Stimulated activated CD8-positive, alpha-beta memory T cell treated with anti-CD3 and anti-CD28 coated beads, Interleukin-15, amount 100 ng/mL, for 4 hours (primary cell): Measurements from ENCODE around the gene RALGAPB.
"Not testable (repeated sequence)": the region's sequence is repeated elsewhere in the genome, so short reads cannot be mapped to it uniquely, and the experiment has no call there.

ENCODE experiments used
- DNase-seq, 2 donors: peaks; one replicate each; pipeline ENCODE4 v3.0.0-alpha.2; 2020; ENCODE audit warnings: low read depth in 2 of 2

Gene RALGAPB

GRCh38 chr20:38497246-38497935, 24.7 kb downstream of the RALGAPB start:
- DNase-seq, result no peak

DNA sequence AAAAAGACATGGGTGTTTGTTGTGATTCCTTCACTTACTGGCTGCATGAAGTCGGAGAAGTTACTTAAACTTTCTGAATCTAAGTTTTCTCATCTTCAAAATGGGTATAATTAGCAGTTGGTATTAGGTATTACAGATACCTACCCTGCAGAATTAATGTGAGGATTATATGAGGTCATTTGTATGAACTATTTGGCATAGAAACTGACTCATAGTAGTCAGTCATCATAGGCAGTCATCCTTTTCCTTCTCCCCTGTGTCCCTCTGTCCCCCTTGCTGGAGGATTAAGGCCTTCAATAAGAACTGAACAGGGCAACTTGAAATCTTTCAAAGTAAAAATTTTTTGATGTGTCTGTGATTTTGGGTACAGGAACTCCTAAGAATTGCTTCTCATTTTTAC, 26.3 kb downstream of the RALGAPB start:
- DNase-seq, result no peak

DNA sequence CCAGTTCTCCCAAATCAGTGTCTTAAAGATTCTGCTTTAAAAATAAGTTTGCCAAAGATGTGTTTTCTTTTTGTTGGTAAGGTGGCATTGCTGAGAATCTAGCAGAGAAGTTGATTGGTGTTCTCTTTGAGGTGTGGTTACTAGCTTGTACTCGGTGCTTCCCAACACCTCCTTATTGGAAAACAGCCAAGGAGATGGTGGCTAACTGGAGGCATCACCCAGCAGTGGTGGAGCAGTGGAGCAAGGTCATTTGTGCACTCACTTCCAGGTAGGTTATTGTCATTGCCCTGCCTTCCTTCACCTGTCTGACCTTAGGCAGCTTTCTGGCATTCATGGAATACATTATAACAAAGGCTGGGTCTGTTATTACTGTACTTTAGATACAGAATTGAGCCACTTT, 26.7 kb downstream of the RALGAPB start:
- no peak for DNase-seq

DNA sequence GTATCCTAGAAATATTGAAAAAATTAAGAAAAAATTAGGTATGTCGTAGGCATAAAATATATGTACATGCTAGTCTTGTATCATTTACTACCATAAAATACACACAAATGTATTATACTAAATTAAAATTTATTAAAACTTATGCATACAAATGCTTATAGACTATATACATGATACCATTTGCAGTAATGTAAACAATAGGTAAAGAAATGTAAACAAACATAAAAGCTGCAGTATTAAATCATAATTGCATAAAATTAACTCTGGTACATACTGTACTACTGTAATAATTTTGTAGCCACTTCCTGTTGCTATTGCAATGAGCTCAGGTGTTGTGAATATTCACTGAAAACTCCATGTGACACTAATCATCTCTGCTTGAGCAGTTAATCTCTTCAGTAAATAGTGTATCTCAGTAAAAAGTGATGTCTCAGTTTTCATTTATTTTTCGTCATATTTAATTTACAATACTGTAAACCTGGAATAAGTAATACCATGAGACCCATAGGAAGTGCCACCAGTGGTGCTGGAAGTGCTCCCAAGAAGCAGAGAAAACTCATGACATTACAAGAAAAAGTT, 29.3 kb downstream of the RALGAPB start:
- no peak for DNase-seq

DNA sequence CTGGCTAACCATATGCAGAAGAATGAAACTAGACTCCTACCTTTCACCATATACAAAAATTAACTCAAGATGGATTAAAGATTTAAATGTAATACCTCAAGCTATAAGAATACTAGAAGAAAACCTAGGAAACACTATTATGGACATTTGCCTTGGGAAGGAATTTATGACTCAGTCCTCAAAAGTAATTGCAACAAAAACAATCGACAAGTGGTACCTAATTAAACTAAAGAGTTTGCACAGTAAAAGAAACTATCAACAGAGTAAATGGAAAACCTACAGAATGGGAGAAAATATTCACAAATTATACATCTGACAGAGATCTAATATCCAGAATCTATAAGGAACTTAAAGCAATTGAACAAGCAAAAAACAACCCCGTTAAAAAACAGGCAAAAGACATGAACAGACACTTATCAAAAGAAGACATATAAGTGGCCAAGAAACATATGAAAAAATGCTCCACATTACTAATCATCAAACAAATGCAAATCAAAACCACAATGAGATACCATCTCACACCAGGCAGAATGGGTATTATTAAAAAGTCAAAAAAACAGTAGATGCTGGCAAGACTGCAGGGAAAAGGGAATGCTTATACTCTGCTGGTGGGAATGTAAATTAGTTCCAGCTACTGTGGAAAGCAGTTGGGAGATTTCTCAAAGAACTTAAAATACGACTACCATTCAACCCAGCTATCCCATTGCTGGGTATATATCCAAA, 31.9 kb downstream of the RALGAPB start:
- no peak for DNase-seq

DNA sequence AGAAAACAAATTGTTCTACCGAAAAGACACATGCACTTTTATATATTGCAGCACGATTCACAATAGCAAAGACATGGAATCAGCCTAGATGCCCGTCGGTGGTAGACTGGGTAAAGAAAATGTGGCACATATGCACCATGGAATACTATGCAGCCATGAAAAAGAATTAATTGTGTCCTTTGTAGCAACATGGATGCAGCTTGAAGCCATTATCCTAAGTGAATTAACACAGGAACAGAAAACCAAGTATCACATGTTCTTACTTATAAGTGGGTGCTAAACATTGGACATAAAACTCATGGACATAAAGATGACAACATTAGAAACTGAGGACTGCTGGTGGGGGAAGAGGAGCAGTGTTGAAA, 32.4 kb downstream of the RALGAPB start:
- DNase-seq, result no peak

DNA sequence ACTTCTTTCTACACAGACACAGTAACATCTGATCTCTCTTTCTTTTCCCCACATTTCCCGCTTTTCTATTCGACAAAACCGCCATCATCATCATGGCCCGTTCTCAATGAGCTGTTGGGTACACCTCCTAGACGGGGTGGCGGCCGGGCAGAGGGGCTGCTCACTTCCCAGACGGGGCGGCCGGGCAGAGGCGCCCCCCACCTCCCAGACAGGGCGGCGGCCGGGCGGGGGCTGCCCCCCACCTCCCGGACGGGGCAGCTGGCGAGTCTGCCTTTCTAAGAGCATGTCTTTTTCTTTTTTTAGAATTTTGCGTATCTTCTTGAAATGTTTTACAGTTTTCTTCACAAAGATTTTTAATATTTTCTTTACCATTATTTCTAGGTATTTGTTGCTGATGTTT, 39.1 kb downstream of the RALGAPB start:
- DNase-seq, result not testable (repeated sequence)

DNA sequence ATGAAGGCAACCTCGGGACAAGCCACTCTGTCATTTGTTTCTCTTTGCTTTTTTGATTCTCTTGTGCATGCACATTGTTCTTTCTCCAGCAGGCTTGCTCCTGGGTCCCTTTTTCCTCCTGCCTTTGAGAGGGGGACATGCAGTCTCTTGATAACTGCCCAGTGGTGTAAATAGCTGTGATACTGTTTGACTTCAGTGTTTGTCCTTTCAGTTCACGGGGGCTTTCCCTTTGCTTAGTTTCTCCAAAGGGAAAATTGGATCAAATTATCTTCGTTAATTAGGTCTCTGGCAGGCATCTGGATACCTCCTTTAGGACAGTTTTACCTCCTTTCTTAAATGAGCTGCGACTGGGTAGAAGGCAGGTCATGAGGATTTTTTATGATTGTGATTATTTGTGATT, 41.5 kb downstream of the RALGAPB start:
- DNase-seq, result no peak

GRCh38 chr20:38514947-38515346, 42.3 kb downstream of the RALGAPB start:
- DNase-seq, result no peak

- DNase-seq, result no peak
These were observed 43.0 kb downstream of the RALGAPB start for GRCh38 chr20:38515631-38516030.

- DNase-seq, result no peak
These were observed 46.8 kb downstream of the RALGAPB start for GRCh38 chr20:38519426-38519825.

DNA sequence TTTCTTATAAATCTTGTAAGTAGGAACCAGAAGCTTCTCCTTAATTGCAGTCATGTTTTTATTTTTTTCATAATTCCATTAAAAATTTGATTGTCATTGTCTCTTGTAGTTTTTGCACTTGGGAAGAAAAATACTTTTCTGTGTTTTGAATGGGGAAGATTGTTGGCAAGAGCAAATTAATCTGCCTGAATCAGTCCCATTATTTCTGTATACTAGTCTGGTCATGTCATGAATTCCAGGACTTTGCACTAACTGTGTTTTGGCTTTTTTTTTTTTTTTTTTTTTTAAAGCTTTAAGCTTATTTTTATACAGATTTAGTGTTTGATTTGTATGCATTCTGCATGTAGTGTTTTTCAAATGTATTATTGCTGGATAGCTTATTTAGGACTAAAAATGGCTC, 47.6 kb downstream of the RALGAPB start:
- no peak for DNase-seq

DNA sequence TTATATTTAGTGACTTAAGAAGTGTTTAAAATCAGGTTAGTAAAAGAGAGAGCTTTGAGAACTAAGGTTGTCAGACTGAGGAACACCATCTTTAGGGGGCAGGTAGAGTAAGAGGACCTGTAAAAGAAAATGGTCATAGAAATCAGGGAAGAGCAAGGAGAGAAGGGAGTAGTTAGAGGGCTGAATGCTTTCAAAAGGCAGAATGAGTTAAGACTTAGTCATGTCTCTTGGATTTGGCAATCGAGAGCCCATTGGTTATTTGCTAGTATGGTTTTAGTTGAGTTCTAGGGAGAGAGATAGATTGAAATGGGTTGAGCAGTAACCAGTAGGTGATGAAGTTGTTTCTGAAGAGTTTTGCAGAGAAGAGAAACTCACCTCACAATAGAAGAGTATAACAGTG, 51.1 kb downstream of the RALGAPB start:
- DNase-seq, result no peak

DNA sequence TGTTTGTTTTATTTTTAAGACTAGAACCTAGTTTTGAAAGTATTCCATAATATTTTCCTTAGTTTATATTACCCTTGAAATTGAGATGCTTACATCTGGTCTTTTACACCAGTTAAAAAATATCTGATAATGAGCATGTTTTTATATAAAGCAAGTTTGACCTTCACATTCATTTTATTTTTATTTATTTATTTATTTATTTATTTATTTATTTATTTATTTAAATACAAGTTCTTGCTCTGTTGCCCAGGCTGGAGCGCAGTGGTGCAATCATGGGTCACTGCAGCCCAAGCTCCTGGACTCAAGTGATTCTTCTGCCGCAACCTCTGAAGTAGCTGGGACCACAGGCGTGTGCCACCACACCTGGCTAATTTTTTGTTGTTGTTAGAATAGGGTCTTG, 55.5 kb downstream of the RALGAPB start:
- no peak for DNase-seq

DNA sequence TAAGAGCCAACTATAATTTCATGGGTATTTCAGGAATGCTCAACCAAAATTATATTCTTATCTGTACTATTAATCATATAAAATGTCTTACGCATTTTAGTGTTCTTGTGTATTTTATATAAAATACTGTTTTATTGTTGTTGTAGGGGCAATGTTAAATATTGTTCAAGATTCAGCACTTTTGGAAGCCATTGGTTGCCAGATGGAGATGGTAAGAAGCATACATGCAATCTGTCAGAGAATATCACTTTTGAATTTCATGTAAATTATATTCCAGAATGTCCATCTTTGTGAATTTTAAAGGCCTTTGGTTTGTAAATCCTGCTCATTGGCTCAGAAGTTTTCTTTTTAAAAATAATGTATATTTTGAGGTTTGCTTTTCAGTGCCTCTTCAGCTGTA, 58.4 kb downstream of the RALGAPB start:
- no peak for DNase-seq

DNA sequence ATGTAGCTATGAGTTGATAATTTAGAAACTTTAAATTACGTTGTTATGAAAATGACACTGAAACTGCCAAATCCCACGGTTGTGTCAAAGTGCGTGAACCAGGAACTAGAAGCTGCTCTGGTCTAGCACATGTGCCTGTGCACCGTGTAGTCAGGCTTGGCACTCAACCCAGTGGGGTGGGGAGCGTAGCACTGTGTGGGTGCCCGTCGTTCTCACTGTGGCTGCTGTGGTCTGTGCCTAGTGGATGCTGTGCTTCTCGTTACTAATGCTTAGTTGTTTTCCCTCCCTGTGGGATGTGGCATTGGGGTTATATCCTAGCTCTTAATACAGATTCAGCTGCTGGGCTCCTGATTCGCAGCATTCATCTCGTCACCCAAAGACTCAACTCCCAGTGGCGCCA, 62.1 kb downstream of the RALGAPB start:
- DNase-seq, result no peak

DNA sequence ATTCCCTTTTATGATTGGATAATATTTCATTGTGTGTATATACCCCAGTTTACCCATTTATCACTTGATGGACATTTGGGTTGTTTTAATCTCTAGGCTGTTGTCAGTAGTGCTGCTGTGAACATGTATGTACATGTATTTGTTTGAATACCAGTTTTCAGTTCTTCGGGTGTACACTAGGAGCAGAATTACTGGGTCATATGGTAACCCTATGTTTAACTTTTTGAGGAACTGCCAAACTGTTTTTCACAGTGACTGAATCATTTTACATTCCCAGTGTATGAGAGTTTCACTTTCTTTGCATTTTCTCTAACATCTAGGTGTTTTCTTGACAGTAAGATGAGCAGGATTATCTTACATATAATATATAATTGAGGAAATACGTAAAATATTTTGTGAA, 63.7 kb downstream of the RALGAPB start:
- DNase-seq, result no peak

DNA sequence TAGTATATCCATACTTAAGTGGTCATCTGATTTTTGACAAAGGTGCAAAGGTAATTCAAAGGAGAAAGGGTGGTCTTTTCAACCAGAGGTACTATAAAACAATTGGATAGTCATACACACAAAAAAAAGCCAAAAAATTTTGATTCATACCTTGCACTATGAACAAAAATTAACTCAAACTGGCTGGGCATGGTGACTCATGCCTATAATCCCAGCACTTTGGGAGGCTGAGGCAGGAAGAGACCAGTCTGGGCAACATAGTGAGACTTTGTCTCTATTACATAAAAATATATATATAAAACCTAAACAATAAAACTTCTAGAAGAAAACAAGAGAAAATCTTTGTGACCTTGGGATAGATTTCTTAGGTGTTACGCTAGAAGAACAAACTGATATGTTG, 64.5 kb downstream of the RALGAPB start:
- DNase-seq, result no peak

DNA sequence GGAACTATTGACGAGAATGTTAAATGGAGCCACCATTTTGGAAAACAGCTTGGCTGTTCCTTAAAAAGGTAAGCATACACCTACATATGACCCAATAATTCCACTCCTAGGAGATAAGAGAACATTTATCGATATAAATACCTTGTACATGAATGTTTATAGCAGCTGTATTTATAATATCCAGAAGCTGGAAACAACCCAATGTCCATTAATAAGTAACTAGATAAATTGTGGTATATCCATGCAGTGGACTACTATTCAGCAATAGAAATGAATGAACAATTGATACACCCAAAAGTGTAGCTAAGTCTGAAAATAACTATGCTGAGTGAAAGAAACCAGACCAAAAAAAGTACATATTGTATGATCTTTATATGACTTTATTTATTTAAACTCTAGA, 66.1 kb downstream of the RALGAPB start:
- DNase-seq, result no peak

- DNase-seq, result no peak
These were observed 70.6 kb downstream of the RALGAPB start for GRCh38 chr20:38543014-38543906.

- DNase-seq, result no peak
These were observed 73.1 kb downstream of the RALGAPB start for GRCh38 chr20:38545771-38546170.
